DOHH2 (cell line): ENCODE measurements around the gene SLC26A3.

ENCODE experiments used
- H3F3A ChIP-seq: fragments of 200-600 bp; sonication (generic), shearing (Covaris generic); 2 replicates; pipeline ENCODE4 v1.6.0; 2016; ENCODE audit warnings: antibody characterized with exemption, mild to moderate bottlenecking; ENCODE audit not compliant: control insufficient read depth, insufficient read depth
- H3K27ac ChIP-seq: fragments of 200-600 bp; sonication (generic); 2 replicates; pipeline ENCODE4 v1.5.1; 2014; ENCODE audit warnings: low read depth, mild to moderate bottlenecking, low read length, moderate library complexity
- H3K27me3 ChIP-seq: fragments of 200-600 bp; sonication (generic); 2 replicates; pipeline ENCODE4 v1.6.1; 2014; ENCODE audit warnings: mild to moderate bottlenecking, low read length, mixed read lengths; ENCODE audit not compliant: control insufficient read depth
- H3K36me3 ChIP-seq: fragments of 200-600 bp; sonication (generic); 2 replicates; pipeline ENCODE4 v1.6.1; 2014; ENCODE audit warnings: mild to moderate bottlenecking, low read length, moderate library complexity, mixed read lengths; ENCODE audit not compliant: control insufficient read depth
- H3K4me1 ChIP-seq: fragments of 200-600 bp; sonication (generic); 2 replicates; pipeline ENCODE4 v1.6.1; 2014; ENCODE audit warnings: mild to moderate bottlenecking, low read length, mixed read lengths; ENCODE audit not compliant: control insufficient read depth
- H3K4me2 ChIP-seq: fragments of 200-600 bp; sonication (generic); 2 replicates; pipeline ENCODE4 v1.6.0; 2014; ENCODE audit warnings: mild to moderate bottlenecking, low read length, moderate library complexity
- H3K4me3 ChIP-seq: fragments of 200-600 bp; sonication (generic); 2 replicates; pipeline ENCODE4 v1.5.1; 2014; ENCODE audit warnings: mild to moderate bottlenecking, low read length, mixed read lengths
- H3K79me2 ChIP-seq: fragments of 200-600 bp; sonication (generic); 2 replicates; pipeline ENCODE4 v1.6.1; 2014; ENCODE audit warnings: mild to moderate bottlenecking, low read length, mixed read lengths; ENCODE audit not compliant: control insufficient read depth
- H3K9me2 ChIP-seq: fragments of 200-600 bp; sonication (generic); replicated peaks from 2 replicates; pipeline ENCODE4 v1.6.1; 2014; ENCODE audit warnings: mild to moderate bottlenecking, low read length, mixed read lengths; ENCODE audit not compliant: control insufficient read depth
- H3K9me3 ChIP-seq: fragments of 200-600 bp; sonication (generic); 2 replicates; pipeline ENCODE4 v1.6.1; 2014; ENCODE audit warnings: antibody characterized with exemption, low read length, mixed read lengths; ENCODE audit not compliant: control insufficient read depth, insufficient read depth
- H4K20me1 ChIP-seq: fragments of 200-600 bp; sonication (generic); 2 replicates; pipeline ENCODE4 v1.6.0; 2014; ENCODE audit warnings: low read depth, mild to moderate bottlenecking, antibody characterized with exemption, low read length, moderate library complexity; ENCODE audit not compliant: control insufficient read depth, insufficient read depth
- EZH2phosphoT487 ChIP-seq: fragments of 200-600 bp; sonication (generic); IDR thresholded peaks from 2 replicates; pipeline ENCODE4 v1.6.1; 2017; ENCODE audit warnings: borderline replicate concordance, mild to moderate bottlenecking, antibody characterized with exemption, low read length, moderate library complexity, mixed read lengths
- TF ChIP-seq, protein P1 (sequence below): fragments of 200-600 bp; sonication (generic); IDR thresholded peaks from one replicate; pipeline ENCODE4 v1.5.1; 2014; ENCODE audit warnings: antibody characterized with exemption, mild to moderate bottlenecking, low read depth, low read length; ENCODE audit not compliant: poor library complexity, severe bottlenecking

Gene SLC26A3

DNA sequence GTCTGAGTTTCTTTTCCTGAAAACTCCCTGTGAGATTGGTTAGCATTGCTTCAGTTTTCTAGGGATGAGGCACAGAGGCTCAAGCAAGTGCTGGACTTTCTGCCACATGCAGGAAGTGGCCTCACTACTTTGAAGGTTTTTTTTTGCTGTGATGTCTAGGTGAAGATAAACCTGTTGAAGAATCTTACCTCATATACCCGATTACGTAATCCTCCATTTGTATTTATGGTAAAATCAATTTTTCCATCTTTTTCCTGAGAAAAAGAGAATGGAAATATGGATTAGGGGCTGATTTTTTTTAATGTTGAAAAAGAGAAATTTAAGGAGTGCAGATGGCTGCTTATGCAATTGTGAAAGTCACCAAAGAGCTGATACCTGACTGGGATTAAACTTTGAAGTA is 35.6 kb downstream of the SLC26A3 start:
- Histone ChIP-seq H3K79me2 (no peaks in the 10 kb centered on the region), H3F3A (peaks cover 13% of the 10 kb centered on the region; the same call in 1 of the 2 replicates), H3K4me2 (no peak overlapping the region), H3K4me3 (no peak overlapping the region), H3K9me3 (no peaks in the 10 kb centered on the region), H3K4me1 (no peaks in the 10 kb centered on the region), H3K27me3 (peaks cover 13% of the 10 kb centered on the region), H3K36me3 (no peaks in the 10 kb centered on the region), H3K9me2 (no peaks in the 10 kb centered on the region), H4K20me1 (no peaks in the 10 kb centered on the region), H3K27ac (no peak overlapping the region)
- TF ChIP-seq, protein P1, sequence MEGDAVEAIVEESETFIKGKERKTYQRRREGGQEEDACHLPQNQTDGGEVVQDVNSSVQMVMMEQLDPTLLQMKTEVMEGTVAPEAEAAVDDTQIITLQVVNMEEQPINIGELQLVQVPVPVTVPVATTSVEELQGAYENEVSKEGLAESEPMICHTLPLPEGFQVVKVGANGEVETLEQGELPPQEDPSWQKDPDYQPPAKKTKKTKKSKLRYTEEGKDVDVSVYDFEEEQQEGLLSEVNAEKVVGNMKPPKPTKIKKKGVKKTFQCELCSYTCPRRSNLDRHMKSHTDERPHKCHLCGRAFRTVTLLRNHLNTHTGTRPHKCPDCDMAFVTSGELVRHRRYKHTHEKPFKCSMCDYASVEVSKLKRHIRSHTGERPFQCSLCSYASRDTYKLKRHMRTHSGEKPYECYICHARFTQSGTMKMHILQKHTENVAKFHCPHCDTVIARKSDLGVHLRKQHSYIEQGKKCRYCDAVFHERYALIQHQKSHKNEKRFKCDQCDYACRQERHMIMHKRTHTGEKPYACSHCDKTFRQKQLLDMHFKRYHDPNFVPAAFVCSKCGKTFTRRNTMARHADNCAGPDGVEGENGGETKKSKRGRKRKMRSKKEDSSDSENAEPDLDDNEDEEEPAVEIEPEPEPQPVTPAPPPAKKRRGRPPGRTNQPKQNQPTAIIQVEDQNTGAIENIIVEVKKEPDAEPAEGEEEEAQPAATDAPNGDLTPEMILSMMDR: no peak
- no peak for TF ChIP-seq EZH2phosphoT487

DNA sequence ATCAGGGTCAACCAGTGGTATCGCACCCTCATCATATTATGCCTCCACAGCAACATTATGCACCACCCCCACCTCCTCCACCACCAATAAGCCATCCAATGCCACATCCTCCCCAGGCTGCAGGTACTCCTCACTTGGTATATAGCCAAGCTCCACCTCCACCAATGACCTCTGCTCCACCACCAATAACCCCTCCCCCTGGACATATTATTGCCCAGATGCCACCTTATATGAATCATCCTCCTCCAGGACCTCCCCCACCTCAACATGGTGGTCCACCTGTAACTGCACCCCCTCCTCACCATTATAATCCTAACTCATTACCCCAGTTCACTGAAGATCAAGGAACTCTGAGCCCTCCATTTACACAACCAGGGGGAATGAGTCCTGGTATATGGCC is 44.4 kb downstream of the SLC26A3 start:
- H3K79me2 ChIP-seq: no peaks in the 10 kb centered on the region

DNA sequence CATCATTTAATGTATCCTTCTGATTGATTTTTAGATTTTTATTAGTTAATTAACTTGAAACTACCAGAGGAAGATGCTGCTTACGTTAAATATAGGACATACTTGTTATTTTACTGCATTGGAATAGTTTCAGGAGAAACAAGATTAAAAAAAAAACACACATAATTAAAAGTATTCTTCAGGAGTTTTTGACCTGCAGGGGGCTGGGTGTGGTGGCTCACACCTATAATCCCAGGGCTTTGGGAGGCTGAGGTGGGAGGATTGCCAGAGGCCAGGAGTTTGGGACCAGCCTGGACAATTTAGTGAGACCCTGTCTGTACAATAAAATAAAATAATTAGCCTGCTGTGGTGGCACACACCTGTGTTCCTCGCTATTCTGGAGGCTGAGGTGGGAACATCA is 48.4 kb downstream of the SLC26A3 start:
- no peaks in the 10 kb centered on the region for H3K27me3 ChIP-seq
- H3K36me3 ChIP-seq: peaks cover 93% of the 10 kb centered on the region
- no peak overlapping the region for H3K4me3 ChIP-seq
- H3K27ac ChIP-seq: no peak overlapping the region
- H3K4me2 ChIP-seq: no peak overlapping the region
- 0 out of 2 replicates have a peak, but pooled peaks cover 12% of the 10 kb centered on the region for H4K20me1 ChIP-seq
- no peaks in the 10 kb centered on the region for H3K4me1 ChIP-seq
- TF ChIP-seq, protein P1: peak; percentile 12
- no peak for TF ChIP-seq EZH2phosphoT487
- no peaks in the 10 kb centered on the region for H3K9me3 ChIP-seq
- H3K79me2 ChIP-seq: peaks cover 28% of the 10 kb centered on the region
- H3F3A ChIP-seq: peaks cover 5% of the 10 kb centered on the region; the same call in 1 of the 2 replicates
- H3K9me2 ChIP-seq: no peaks in the 10 kb centered on the region

More for the DNA sequence above, 44.4 kb downstream of the SLC26A3 start:
- Histone ChIP-seq H3K4me2 (no peak overlapping the region), H3K27me3 (no peaks in the 10 kb centered on the region), H3K4me3 (no peak overlapping the region), H3K27ac (no peak overlapping the region), H3K9me2 (no peaks in the 10 kb centered on the region), H3K4me1 (no peaks in the 10 kb centered on the region), H4K20me1 (0 out of 2 replicates have a peak, but pooled peaks cover 5% of the 10 kb centered on the region), H3K9me3 (no peaks in the 10 kb centered on the region), H3K36me3 (peaks cover 69% of the 10 kb centered on the region), H3F3A (peaks cover 17% of the 10 kb centered on the region; the same call in 1 of the 2 replicates)
- TF ChIP-seq, protein P1: no peak
